Fibroblast of upper back skin (primary cell): ENCODE results near the gene ISCU.
"Not testable (repeated sequence)": the region's sequence is repeated elsewhere in the genome, so short reads cannot be mapped to it uniquely, and the experiment has no call there.

Experiments used
- DNase-seq: peaks from one replicate; pipeline ENCODE4 v3.0.0-alpha.2; 2013

The ISCU gene

DNA sequence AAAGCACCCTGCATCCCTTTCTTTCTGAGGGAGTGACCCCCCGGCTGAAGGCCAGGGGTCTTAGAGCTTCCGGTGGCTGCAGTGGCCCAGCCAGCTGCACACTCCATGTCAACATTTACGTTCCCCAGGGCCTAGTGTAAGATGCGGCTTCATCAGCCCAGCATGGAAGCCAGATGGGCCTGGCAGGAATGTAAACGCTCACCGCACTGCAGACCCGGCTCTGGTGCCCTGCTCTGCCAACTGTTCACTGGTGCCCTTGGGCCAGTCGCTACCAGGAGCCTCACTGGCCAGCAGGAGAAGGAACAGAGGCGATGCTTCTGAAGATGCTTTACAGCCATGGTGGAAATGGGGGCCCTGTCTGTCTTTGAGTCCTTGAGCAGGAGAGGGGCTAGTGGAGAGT is 44.1 kb downstream of the ISCU start:
- no peak for DNase-seq

DNA sequence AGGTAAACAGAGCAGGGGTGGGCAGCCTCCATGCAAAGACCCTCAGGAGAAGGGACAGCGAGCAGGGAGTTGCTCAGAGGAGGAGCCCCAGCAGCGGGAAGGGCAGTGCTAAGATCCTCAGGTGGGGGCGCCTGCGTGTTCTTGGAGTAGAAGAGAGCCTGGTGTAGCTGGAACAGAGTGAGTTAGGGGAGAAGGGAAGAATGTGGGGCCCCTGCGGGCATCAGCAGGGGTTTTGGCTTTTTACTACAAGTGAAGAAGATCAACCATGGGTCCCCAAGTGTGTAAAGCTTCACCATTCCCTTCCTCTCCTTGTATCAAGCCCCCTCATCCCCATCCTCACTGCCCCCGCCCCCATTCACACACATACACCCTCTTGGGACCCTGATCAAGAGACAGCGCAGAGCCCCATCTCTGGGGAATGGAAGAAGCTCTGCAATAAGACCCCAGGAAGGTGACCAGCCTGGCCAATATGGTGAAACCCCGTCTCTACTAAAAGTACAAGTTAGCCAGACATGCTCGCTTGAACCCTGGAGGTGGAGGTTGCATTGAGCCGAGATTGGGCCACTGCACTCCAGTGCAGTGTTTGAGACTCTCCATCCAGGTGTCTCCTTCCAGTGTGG is 45.7 kb downstream of the ISCU start:
- no peak for DNase-seq

DNA sequence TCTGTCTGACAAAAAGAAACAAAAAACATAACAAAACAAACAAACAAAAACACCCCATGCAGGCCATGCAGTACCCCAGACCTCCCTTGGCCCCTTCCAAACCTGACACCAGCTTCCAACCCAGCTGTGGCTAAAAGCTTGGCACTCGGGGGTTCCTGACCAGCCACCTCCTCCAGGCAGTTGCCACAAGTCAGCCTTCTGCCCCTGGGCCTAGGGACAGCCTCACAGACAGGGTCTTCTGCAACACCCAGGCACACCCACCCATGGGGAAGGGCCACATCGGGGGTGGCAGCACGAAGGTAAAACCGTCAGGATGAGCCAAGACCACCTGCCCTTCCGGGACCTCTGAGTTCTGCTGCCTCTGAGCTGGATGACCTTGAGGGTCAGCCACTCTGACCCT is 46.2 kb downstream of the ISCU start:
- no peak for DNase-seq

DNA sequence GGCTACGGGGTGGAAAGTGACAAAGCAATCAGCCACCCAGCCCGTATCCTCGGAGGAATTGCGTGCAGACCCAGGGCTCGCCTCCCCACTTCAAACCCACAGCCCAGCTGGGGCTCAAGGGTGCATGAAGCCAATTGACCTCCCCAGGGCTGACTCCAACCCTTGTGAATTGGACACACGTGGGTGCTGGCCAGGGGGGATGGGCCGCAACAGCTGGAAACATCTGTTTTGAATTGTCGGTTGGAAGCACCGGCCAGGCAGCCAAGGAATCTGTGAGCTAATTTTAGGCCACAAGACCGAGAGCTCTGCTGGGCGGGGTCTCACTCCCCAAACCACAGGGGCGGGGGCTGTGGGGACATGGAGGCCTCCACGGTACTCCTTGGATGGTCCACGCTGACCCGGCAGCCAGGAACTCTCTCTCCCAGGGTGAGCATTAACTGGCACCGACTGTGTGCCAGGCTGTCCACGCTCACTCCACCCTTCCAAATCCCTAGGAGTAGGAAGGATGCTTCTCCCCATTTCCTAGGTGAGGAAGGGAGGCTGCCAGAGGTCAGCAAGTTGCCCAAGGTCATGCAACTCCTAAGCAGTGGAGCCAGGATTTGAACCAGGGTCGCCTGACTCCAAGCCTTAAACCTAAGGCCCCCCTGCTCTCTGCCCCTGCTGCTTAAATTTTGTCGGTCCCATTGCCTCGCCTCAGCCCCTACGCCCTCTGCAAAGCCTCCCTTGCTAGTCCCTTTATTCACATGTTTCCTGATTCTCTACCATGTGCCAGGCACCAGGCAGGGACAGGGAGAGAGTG is 47.3 kb downstream of the ISCU start:
- DNase-seq = peak; percentile 96

DNA sequence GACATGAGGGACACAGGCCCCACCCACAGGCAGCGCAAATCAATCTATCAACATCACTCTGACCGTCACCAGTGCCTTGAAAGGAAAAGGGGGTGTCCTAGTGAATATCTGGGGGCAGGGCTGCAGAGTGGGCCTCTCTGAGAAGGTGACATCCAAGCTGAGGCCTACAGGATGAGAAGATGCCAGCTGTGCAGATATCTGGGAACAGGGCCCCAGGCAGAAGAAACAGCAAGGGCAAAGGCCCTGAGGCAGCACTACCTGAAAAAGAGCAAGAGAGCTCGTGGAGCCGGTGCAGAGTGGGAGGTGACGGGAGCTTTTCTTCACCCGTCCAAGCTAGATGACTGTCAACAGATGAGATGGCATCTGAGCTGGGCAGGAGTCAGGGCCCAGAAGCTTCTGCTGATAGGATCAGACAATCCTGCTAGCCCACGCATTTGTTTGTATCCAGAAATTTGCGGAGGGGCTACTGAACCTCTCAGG is 48.0 kb downstream of the ISCU start:
- no peak for DNase-seq

DNA sequence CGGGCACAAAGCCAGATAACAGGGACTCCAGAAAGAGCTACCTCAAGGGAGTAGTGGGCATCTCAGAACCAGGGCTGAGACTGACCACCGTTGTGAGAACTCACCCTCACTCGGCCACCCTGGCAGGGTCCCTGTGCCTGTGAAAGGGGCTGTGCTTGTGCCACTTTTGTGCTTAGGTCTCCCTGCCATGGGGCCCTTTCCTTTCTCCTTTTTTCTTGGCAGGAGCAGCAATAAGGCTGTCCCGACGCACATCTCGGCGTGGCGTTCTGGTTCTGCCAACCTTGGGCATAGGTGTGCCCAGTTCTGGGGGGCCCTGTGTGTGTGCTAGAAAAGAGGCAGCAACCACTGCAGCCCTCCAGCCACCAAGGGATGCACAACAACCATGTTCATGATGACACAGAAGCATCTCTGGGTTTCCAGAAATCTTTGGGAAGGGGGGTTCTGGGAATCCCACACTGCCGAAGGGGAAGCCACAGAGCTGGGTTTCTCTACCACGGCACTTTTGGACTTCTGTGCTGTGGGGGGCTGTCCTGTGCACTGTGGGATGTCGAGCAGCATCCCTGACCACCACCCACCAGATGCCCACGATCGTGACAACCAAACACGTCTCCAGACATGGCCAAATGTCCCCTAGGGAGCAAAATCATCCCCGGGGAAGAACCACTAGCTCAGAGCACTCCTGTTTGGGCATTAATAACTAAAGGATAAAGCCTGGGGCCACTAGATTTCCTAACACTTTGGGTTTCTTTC is 48.6 kb downstream of the ISCU start:
- DNase-seq = no peak

DNA sequence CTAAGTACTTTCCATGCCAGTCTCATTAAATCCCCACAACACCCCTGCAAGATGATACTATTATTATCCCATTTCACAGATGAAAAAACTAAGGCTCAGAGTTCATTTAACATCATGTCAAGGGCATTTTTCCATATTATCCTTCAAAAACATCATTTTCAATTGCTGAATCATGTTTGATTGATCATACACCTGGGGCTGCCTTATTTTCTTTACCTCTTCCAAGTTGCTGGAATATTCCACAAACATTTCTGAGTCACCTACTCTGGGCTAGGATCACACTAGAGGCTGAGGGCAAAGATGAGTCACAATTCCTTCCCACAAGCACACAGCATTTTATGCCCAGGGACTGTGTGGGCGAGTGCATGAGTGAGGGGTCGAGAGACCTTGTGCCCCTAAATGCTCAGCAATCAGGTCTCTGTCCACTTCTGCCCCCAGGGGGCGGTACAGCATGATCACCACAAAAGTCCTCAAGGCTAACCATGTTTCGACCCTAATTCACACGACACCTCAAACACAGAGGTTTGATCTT is 49.6 kb downstream of the ISCU start:
- peak; percentile 93 for DNase-seq

DNA sequence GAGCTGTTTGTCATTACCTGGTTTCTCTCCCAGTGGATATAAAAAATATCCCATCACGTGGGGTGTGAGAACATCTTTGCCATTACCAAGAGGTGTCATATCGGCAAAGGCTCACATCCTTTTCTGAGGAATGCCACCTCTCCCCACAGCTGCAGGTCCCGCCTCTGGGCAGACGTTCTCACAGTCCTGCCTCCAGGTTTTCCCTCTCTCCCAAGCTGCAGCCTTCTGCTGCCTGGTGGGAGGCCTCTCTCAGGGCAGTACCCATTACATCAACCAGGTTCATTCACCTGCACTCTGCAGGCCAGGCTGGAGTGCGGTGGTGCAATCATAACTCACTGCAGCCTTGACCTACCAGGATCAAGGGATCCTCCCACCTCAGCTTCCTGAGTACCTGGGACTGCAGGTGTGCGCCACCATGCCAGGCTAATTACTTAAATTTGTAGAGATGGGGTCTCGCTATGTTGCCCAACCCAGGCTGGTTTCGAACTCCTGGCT is 50.4 kb downstream of the ISCU start:
- DNase-seq = no peak

DNA sequence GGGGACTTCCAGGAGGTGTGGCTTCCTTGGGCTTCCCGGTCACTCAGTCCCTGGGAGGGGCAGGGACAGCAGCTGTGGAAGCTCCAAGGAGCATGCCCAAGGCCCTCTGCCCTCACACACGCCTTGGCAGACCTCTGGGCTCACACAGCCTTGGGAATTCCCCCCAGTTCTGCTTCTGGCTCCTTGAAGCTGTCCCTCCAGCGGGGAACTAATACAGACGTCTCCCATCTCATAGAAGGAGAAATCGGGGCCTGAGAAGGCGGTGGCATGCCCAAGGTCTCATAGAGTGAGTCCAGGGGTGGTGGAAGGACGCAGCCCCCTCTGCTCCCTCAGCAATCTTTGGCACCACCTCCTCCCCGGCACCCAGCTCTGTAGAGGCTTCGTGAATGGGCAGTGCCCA is 51.2 kb downstream of the ISCU start:
- DNase-seq = no peak

DNA sequence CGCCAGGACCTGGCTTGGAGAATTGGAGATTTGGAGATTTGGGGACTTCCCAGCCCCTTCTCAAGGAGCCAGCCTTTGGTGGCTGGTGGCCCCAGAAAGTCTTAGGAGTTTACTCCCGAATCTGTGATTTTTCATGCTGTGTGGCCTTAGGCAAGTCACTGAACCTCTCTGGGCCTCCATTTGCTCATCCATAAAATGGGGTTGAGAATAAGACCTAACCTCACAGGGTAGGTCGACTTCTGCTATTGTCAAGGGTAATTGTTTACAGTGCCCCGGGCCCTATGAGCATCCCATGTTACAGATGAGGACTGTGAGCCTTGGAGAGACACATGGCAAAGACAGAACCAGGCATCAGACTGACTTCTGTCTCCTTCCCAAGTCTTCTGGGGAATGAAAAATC is 51.6 kb downstream of the ISCU start:
- no peak for DNase-seq

DNA sequence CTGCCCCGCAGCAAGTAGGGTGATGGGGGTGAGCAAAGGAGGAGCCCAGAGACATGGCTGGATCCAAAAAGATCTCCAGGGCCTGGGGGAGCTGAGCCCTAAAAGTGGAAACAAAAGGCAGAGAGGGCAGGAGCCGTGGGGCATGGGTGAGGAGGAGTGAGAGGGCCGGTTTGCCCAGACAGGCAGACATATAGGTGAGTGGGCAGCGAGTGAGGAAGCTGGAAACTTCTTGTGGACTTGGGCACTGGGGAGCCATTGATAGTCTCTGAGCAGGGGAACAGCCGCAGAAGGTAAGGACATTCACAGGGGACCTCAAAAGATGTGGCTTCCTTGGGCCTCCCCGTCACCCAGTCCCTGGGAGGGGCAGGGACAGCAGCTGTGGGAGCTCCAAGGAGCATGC is 52.2 kb downstream of the ISCU start:
- no peak for DNase-seq

DNA sequence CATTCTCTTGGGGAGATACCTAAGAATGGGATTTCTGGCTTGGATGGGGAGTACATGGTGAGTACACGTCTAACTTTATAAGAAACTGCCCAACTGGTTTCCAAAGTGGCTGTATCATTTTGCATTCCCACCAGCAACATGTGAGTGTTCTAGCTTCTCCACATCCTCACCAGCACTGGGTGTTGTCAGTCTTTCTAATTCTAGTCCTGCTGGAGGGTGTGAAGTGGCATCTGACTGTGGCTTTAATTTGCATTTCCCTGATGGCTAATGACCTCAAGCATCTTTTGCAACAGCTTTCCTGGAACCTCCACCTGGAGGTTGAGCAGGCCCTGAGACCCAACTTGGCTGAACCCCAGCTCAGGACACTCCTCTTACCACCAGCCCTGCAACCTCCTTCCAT is 53.5 kb downstream of the ISCU start:
- DNase-seq = no peak

DNA sequence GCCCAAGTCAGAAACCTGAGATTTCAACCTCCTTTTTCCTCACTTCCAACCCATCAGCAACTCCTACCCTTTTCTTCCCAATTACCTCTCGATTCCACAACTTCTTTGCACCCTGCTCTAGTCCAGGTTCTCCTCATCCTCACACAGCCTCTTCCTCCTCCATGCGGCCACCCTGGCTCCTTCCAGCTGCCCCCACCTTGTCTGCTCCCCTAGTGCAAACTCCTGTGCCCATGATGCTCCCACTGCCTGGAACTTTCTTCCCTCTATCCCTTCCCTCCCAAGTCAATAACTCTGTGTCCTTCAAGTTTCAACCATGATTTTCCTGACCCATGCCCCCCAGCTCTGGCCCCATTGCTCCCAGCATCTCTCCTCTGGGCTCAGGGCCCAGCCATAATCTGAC is 54.0 kb downstream of the ISCU start:
- no peak for DNase-seq

DNA sequence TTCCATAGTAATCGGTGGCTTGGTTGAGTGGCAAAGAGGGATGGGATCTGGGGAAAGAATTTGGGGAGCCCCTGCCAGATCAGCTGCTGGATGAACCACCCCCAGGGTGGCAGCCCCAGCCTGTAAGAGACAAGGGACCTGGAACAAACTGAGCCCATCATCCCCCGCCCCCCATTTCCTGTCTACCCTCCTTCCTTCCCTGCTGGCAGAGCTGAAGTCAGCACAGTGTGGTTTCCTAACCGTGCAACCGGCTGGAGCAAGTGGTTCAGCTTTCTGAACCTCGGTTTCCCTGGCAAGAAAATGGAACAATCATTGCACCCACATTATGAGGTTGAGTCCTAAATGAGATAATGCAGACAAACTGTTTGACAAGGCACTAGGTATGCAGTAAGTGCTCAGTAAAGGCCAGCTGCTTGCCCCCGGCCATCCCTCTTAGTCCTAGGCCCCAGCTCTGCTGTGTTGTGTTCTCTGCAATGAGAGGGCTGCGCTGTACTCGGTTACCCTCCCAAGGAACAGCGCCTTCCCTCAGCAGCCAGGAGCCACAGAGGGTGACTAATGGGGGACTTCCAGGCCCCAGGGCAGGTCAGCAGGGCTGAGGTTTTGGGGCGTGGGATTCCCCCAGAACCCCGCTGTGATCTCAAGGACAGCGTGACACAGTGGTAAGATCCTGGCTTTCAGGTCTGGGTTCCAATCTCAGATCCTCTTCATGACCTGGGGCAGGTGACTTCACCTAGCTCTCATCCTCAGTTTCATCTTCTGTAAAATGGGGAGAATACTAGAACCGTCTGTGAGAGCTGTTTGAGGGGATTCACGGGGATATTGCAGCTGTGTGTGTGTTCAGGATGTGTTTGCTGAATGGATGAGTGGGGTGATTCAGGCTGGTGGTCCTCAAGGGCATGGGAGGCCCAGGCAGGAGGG is 54.8 kb downstream of the ISCU start:
- DNase-seq = no peak

DNA sequence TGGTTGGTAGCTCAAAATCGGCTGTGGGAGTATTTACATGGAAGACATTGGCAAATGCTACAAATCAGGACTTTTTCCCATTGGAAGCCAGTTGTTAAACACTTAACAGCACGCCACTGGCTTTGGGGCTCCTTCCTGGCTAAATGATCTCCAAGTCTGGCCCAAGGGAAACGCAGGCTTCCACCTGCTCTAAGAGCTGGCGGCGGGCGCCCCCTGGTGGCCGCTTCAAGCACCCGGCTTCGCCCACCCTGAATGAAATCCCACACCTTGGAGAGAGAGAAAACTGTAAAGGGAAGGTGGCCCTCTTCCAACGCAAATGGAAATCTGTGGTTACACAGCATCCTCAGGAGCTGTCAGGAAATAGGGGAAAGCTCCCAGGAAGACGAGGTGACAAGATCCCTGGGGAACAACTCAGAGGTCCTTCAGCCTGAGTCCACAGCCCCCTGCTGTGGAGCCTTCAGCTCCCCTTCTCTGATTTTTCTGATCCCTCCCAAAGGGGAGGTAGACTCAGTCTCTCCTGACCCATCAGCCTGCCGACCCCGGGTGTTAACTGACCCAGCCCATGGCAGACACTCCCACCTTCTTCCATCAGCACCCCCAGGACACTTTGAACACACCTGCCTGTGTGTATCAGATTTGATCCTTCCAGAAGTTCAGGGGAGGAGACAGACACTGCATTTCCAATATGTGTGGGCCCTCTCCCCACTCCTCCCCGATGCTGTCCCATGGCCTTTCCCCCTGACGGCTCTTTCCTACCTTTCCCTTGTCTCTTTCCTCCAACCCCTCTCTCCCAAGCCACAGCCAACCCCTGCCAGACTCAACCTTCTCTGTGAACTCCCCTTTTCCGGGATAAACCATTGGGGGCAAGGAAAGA is 55.9 kb downstream of the ISCU start:
- peak; percentile 86 for DNase-seq

DNA sequence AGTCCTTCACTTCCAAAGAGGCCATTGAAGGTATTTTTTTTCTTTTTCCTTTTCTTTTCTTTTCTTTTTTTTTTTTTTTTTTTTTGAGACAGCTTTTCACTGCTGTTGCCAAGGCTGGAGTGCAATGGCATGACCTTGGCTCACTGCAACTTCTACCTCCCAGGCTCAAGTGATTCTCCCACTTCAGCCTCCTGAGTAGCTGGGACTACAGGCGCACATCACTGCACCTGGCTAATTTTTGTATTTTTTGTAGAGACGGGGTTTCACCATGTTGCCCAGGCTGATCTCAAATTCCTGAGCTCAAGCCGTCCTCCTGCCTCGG is 56.5 kb downstream of the ISCU start:
- DNase-seq = not testable (repeated sequence)
